Measurements from ENCODE around the gene CHCHD3.

Gene CHCHD3

GRCh38 chr7:132773527-132773956 is 308.3 kb downstream of the CHCHD3 start:
- no peak for TF ChIP-seq CTCF (IDR thresholded peaks at IDR 0.05)
- no peaks in the 10 kb centered on the region for H3K27me3 ChIP-seq
- H3K4me3 ChIP-seq (ENCODE audit: low read depth in 1 of 2, low read length in 1 of 2): no peak overlapping the region
- H3K9me3 ChIP-seq: no peaks in the 10 kb centered on the region
- no peak overlapping the region for H3K27ac ChIP-seq
- H3K36me3 ChIP-seq: no peaks in the 10 kb centered on the region
- no peaks in the 10 kb centered on the region for H3K4me1 ChIP-seq (ENCODE audit: control insufficient read depth in 1 of 2, insufficient read depth in 1 of 2, low read depth in 1 of 2, low read length in 1 of 2)

- H3K36me3 ChIP-seq: no peaks in the 10 kb centered on the region
- H3K9me3 ChIP-seq: no peaks in the 10 kb centered on the region
- no peak for TF ChIP-seq CTCF (IDR thresholded peaks at IDR 0.05)
- H3K4me3 ChIP-seq (ENCODE audit: low read depth in 1 of 2, low read length in 1 of 2): no peak overlapping the region
- H3K27me3 ChIP-seq: no peaks in the 10 kb centered on the region
- no peaks in the 10 kb centered on the region for H3K4me1 ChIP-seq (ENCODE audit: control insufficient read depth in 1 of 2, insufficient read depth in 1 of 2, low read depth in 1 of 2, low read length in 1 of 2)
- H3K27ac ChIP-seq: no peak overlapping the region
Observed at GRCh38 chr7:132771301-132771730, 310.6 kb downstream of the CHCHD3 start.

- Histone ChIP-seq H3K4me1 (ENCODE audit: control insufficient read depth in 1 of 2, insufficient read depth in 1 of 2, low read depth in 1 of 2, low read length in 1 of 2) (no peaks in the 10 kb centered on the region), H3K27me3 (no peaks in the 10 kb centered on the region), H3K27ac (no peak overlapping the region), H3K9me3 (no peaks in the 10 kb centered on the region), H3K4me3 (ENCODE audit: low read depth in 1 of 2, low read length in 1 of 2) (no peak overlapping the region), H3K36me3 (no peaks in the 10 kb centered on the region)
- TF ChIP-seq CTCF (IDR thresholded peaks at IDR 0.05): no peak
Observed at GRCh38 chr7:132770055-132770454, 311.8 kb downstream of the CHCHD3 start.

GRCh38 chr7:132769280-132769679 is 312.6 kb downstream of the CHCHD3 start:
- Histone ChIP-seq H3K27me3 (no peaks in the 10 kb centered on the region), H3K27ac (no peak overlapping the region), H3K9me3 (no peaks in the 10 kb centered on the region), H3K36me3 (no peaks in the 10 kb centered on the region), H3K4me1 (ENCODE audit: control insufficient read depth in 1 of 2, insufficient read depth in 1 of 2, low read depth in 1 of 2, low read length in 1 of 2) (no peaks in the 10 kb centered on the region), H3K4me3 (ENCODE audit: low read depth in 1 of 2, low read length in 1 of 2) (no peak overlapping the region)
- no peak for TF ChIP-seq CTCF (IDR thresholded peaks at IDR 0.05)

- Histone ChIP-seq H3K36me3 (no peaks in the 10 kb centered on the region), H3K4me3 (ENCODE audit: low read depth in 1 of 2, low read length in 1 of 2) (no peak overlapping the region), H3K9me3 (no peaks in the 10 kb centered on the region), H3K27ac (no peak overlapping the region), H3K27me3 (no peaks in the 10 kb centered on the region), H3K4me1 (ENCODE audit: control insufficient read depth in 1 of 2, insufficient read depth in 1 of 2, low read depth in 1 of 2, low read length in 1 of 2) (no peaks in the 10 kb centered on the region)
- no peak for TF ChIP-seq CTCF (IDR thresholded peaks at IDR 0.05)
Observed at GRCh38 chr7:132768099-132768498, 313.8 kb downstream of the CHCHD3 start.

GRCh38 chr7:132767378-132767777 is 314.5 kb downstream of the CHCHD3 start:
- Histone ChIP-seq H3K27ac (no peak overlapping the region), H3K4me3 (ENCODE audit: low read depth in 1 of 2, low read length in 1 of 2) (no peak overlapping the region), H3K4me1 (ENCODE audit: control insufficient read depth in 1 of 2, insufficient read depth in 1 of 2, low read depth in 1 of 2, low read length in 1 of 2) (no peaks in the 10 kb centered on the region), H3K9me3 (no peaks in the 10 kb centered on the region), H3K27me3 (no peaks in the 10 kb centered on the region), H3K36me3 (no peaks in the 10 kb centered on the region)
- no peak for TF ChIP-seq CTCF (IDR thresholded peaks at IDR 0.05)
